Activated T-helper 1 cell treated with anti-CD3 and anti-CD28 coated beads, Interleukin-12 subunit alpha, Interleukin-12 subunit beta, Interleukin-2, Interleukin-4 antibody, amounts not matched to agents 30 ng/mL and 10 ng/mL and 1 ng/mL, durations not matched to agents 14 hours and 24 hours and 36 hours (primary cell): ENCODE results near the gene PAFAH2. TPM values are rescaled to one million over a fixed set of nuclear protein-coding genes. Genes with fewer than 3 reads are reported as not detected.
A peak's percentile ranks its signal among the peaks of the same experiment; 100 is the strongest.
"Not testable (repeated sequence)": the region's sequence is repeated elsewhere in the genome, so short reads cannot be mapped to it uniquely, and the experiment has no call there.

ENCODE experiments used
- DNase-seq: peaks from one replicate; pipeline ENCODE4 v3.0.0; 2021; ENCODE audit warnings: low spot score
- H3K27ac Mint-ChIP-seq: one replicate; pipeline ENCODE4 v1.8.0; 2021; ENCODE audit warnings: mild to moderate bottlenecking, mixed read lengths
- H3K27me3 Mint-ChIP-seq: one replicate; pipeline ENCODE4 v1.8.0; 2022; ENCODE audit warnings: mild to moderate bottlenecking, moderate library complexity, mixed read lengths; ENCODE audit not compliant: insufficient read depth
- H3K36me3 Mint-ChIP-seq: one replicate; pipeline ENCODE4 v1.8.0; 2021; ENCODE audit warnings: low read depth, mixed read lengths
- H3K4me1 Mint-ChIP-seq: one replicate; pipeline ENCODE4 v1.8.0; 2021; ENCODE audit warnings: low read depth, mixed read lengths
- H3K4me3 Mint-ChIP-seq: one replicate; pipeline ENCODE4 v1.8.0; 2021; ENCODE audit warnings: mild to moderate bottlenecking, moderate library complexity, mixed read lengths
- H3K9me3 Mint-ChIP-seq: one replicate; pipeline ENCODE4 v1.8.0; 2021; ENCODE audit warnings: mixed read lengths
- intact Hi-C: fragments of 100-400 bp; cut with micrococcal nuclease; formaldehyde crosslinking; loops from one replicate; pipeline ENCODE4 v1.15.1; 2024
- total RNA-seq: library from RNA; stranded (reverse); gene quantifications from 2 replicates; pipeline ENCODE4 v1.2.3, GENCODE V29; 2022

The PAFAH2 gene
- total RNA-seq, 1 donor from 2014 or later = 8.0 TPM

DNA sequence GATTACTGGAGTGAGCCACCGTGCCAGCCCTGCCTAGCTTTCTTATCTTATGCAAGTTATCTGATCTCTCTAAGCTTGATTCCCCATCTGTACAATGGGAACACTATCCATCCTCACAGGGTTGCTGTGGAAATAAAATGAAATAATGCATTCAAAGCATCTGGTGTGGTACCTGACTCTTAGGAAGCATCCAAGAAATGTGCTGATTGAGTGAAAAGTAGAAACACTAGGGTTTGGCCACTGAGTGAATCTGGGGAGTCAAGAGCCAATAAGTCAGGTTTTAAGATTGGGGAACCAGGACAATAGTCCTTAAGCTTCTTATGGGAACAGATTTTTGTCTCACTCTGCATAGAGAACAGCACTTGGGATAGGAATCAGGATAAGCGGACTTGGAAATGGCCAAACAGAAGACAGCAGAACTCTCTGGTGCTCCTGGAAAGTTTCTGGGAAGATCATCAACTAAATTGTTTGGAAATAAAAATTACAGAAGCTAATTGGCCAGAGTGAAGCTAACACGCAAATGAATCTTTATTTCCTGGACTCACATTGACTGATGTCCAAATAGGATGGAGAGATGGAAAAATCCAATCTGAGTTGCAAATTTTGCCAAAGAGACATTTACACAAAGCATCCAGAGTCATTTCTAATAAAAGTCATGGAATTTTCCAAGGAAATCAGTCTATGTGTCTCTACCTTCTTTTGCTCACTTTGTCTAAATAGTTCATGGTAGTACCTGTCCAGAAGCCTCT lies 3.3 kb downstream of the PAFAH2 start:
- intact Hi-C loops = loop anchor here (5.0 kb wide), 1 partner anchor 747 kb away; the partner anchor contains the start of gene RSRP1
- Mint-ChIP-seq H3K36me3 (peaks cover 2% of the 10 kb centered on the region), H3K27me3 (no peaks in the 10 kb centered on the region), H3K4me3 (no peak overlapping the region), H3K27ac (no peak overlapping the region), H3K4me1 (peaks cover 45% of the 10 kb centered on the region), H3K9me3 (no peaks in the 10 kb centered on the region)
- DNase-seq = no peak

DNA sequence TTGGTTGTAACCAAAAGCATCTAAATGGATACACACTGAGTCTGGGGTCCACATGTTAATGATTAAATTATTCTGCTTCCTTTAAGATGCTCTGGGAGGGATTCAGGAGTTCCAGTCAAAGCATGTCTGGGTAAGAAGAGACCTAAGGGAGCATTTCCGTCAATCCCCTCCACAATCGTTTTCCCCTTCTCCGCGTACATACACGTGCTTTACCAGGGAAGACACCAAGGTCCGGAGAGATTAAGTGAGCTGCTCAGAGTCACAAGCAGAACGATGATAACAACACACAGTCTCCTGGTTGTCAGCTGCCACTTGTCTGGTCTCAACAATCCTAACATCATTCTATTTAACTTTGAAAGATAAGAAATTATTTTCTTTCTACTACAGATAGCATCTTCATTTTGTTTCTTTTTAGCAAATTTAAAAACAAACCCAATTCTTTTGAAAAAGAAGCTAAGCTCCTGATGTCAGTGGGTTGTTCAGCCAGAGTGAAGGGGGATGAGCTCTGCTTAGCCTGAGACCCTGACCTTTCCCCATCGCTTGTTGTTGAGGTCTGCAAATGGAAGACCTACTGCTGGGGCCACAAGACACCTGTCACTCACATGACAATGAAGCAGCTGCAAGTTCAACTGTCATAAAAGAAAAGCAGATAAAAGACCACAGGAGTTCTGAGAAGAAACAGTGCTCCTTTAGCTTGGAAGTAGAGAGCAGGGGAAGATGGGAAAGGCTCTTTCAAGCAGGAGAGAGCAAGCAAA lies 4.5 kb downstream of the PAFAH2 start:
- intact Hi-C loops = no loop called here
- DNase-seq = no peak
- peaks cover 41% of the 10 kb centered on the region for H3K4me1 Mint-ChIP-seq
- H3K27ac Mint-ChIP-seq = no peak overlapping the region
- no peaks in the 10 kb centered on the region for H3K27me3 Mint-ChIP-seq
- no peaks in the 10 kb centered on the region for H3K9me3 Mint-ChIP-seq
- H3K4me3 Mint-ChIP-seq = no peak overlapping the region
- H3K36me3 Mint-ChIP-seq = peaks cover 2% of the 10 kb centered on the region

GRCh38 chr1:25992689-25993171 lies 5.1 kb downstream of the PAFAH2 start:
- peaks cover 2% of the 10 kb centered on the region for H3K36me3 Mint-ChIP-seq
- no peak for DNase-seq
- intact Hi-C loops = no loop called here
- no peaks in the 10 kb centered on the region for H3K27me3 Mint-ChIP-seq
- H3K9me3 Mint-ChIP-seq = no peaks in the 10 kb centered on the region
- H3K4me3 Mint-ChIP-seq = no peak overlapping the region
- H3K27ac Mint-ChIP-seq = no peak overlapping the region
- H3K4me1 Mint-ChIP-seq = peaks cover 39% of the 10 kb centered on the region

- intact Hi-C loops = no loop called here
- Mint-ChIP-seq H3K4me3 (no peak overlapping the region), H3K27ac (no peak overlapping the region), H3K27me3 (no peaks in the 10 kb centered on the region), H3K36me3 (peaks cover 5% of the 10 kb centered on the region), H3K9me3 (no peaks in the 10 kb centered on the region), H3K4me1 (peaks cover 37% of the 10 kb centered on the region)
- DNase-seq = no peak
Measured at GRCh38 chr1:25991937-25992688, 5.8 kb downstream of the PAFAH2 start.

DNA sequence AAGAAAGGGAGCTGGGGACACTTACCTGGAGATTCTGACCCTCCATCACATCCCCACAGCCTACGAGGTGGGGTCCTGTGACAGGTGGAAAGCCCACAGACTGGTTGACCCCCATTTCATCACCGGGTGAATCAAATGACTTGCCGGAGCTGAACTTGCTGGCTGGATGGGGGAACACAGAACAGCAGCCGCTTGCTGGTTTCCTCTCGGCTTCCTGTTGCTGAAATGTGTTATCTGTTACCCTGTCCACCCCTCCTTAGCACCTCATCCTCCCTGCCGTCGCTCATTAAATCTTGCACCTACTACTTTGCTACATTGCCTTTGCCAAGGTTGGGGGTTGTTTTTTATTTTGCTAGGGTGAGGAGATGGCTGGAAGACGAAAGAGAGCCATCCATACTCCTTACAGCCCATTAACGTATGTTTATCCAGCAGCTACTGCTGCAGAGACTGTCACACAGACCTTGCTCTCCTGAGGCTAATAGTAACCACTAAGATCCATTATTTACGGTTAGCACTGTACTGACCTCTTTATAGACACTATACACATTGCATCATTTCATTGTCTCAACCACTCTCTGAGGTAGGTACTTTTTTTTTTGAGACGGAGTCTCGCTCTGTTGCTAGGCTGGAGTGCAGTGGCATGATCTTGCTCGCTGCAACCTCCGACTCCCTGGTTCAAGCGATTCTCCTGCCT lies 7.0 kb downstream of the PAFAH2 start:
- peaks cover 10% of the 10 kb centered on the region for H3K36me3 Mint-ChIP-seq
- H3K4me1 Mint-ChIP-seq = peaks cover 39% of the 10 kb centered on the region
- no peaks in the 10 kb centered on the region for H3K27me3 Mint-ChIP-seq
- H3K9me3 Mint-ChIP-seq = no peaks in the 10 kb centered on the region
- intact Hi-C loops = no loop called here
- peak; percentile 26 for DNase-seq
- peak overlapping the region; percentile 80 for H3K27ac Mint-ChIP-seq
- peak overlapping the region; percentile 78 for H3K4me3 Mint-ChIP-seq

- Mint-ChIP-seq H3K4me3 (peak overlapping the region; percentile 78), H3K27ac (peak overlapping the region; percentile 80), H3K9me3 (no peaks in the 10 kb centered on the region), H3K27me3 (no peaks in the 10 kb centered on the region), H3K36me3 (peaks cover 15% of the 10 kb centered on the region), H3K4me1 (peaks cover 44% of the 10 kb centered on the region)
- intact Hi-C loops = no loop called here
- DNase-seq = no peak
Measured at GRCh38 chr1:25990251-25990650, 7.6 kb downstream of the PAFAH2 start.

DNA sequence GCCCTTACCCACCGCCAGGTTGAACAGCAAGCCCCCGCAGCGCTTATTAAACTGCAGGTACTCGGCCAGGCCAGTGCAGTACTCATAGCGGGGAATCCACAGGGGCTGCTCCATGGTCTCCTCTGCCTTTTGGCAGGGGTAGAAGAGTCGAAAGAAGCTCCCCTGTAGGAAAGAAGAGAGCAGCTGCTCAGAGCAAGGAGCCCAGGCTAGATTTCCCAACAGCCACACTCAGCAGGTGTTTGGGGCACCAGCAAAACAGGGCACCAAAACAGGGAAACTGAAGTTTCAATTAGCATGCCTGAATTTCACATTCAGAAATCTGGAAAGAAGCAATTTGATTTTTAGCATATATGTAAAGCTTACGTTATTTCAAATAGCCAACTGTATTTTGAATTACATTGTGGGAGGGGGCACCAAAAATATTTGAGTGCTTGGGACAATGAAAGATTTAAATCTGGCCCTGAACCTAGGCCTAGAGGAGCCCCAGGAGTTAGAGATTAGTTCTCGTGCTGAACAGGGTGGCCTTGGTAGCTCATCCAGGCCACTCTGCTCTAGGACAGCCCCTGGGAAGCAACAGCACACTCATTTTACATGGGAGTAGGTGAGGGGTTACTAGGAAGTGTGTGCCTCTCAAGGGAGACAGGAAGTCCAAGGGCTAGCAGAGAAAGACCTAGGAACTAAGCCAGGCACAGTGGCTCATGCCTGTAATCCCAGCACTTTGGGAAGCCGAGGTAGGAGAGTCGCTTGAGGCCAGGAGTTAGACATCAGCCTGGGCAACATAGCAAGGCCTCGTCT lies 8.2 kb downstream of the PAFAH2 start:
- H3K27me3 Mint-ChIP-seq = no peaks in the 10 kb centered on the region
- H3K36me3 Mint-ChIP-seq = peaks cover 15% of the 10 kb centered on the region
- no peak for DNase-seq
- H3K9me3 Mint-ChIP-seq = no peaks in the 10 kb centered on the region
- H3K4me3 Mint-ChIP-seq = peak overlapping the region; percentile 78
- H3K4me1 Mint-ChIP-seq = peaks cover 44% of the 10 kb centered on the region
- peak overlapping the region; percentile 83 for H3K27ac Mint-ChIP-seq
- intact Hi-C loops = no loop called here

DNA sequence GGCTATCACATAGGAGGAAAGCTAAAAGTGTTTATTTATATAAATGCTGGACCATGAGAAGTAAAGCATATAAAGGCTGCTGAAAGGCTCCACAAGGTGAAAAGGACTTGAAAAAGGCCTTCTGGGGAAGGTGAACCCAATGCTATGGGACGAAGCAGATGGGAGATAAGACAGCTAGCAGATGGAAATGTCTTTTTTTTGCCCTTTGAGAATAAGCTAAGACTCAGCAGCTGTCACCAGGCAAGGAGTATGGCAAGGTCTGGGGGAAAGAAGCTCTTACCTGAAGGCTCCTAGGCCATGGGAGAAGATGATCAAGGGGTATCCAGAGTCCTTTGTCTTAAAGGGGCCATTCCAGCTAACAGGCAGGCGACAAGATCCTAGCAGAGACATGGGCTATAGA lies 9.9 kb downstream of the PAFAH2 start:
- no peak for DNase-seq
- intact Hi-C loops = no loop called here
- H3K4me1 Mint-ChIP-seq = peaks cover 44% of the 10 kb centered on the region
- H3K4me3 Mint-ChIP-seq = no peak overlapping the region
- peaks cover 20% of the 10 kb centered on the region for H3K36me3 Mint-ChIP-seq
- H3K27me3 Mint-ChIP-seq = no peaks in the 10 kb centered on the region
- no peak overlapping the region for H3K27ac Mint-ChIP-seq
- H3K9me3 Mint-ChIP-seq = no peaks in the 10 kb centered on the region

GRCh38 chr1:25986773-25987172 lies 11.1 kb downstream of the PAFAH2 start:
- H3K4me3 Mint-ChIP-seq, H3K27ac Mint-ChIP-seq, DNase-seq, intact Hi-C loops, H3K9me3 Mint-ChIP-seq, H3K27me3 Mint-ChIP-seq: not testable (repeated sequence)
- peaks cover 36% of the 10 kb centered on the region for H3K4me1 Mint-ChIP-seq
- H3K36me3 Mint-ChIP-seq = peaks cover 31% of the 10 kb centered on the region

- Mint-ChIP-seq H3K27me3 (no peaks in the 10 kb centered on the region), H3K4me3 (no peak overlapping the region), H3K36me3 (peaks cover 35% of the 10 kb centered on the region), H3K4me1 (peaks cover 29% of the 10 kb centered on the region), H3K9me3 (no peaks in the 10 kb centered on the region), H3K27ac (no peak overlapping the region)
- no peak for DNase-seq
- intact Hi-C loops = no loop called here
Measured at GRCh38 chr1:25985670-25986069, 12.2 kb downstream of the PAFAH2 start.

GRCh38 chr1:25985171-25985570 lies 12.7 kb downstream of the PAFAH2 start:
- H3K27me3 Mint-ChIP-seq = no peaks in the 10 kb centered on the region
- H3K4me1 Mint-ChIP-seq = peaks cover 24% of the 10 kb centered on the region
- H3K27ac Mint-ChIP-seq = no peak overlapping the region
- intact Hi-C loops = no loop called here
- no peaks in the 10 kb centered on the region for H3K9me3 Mint-ChIP-seq
- no peak overlapping the region for H3K4me3 Mint-ChIP-seq
- no peak for DNase-seq
- H3K36me3 Mint-ChIP-seq = peaks cover 35% of the 10 kb centered on the region

DNA sequence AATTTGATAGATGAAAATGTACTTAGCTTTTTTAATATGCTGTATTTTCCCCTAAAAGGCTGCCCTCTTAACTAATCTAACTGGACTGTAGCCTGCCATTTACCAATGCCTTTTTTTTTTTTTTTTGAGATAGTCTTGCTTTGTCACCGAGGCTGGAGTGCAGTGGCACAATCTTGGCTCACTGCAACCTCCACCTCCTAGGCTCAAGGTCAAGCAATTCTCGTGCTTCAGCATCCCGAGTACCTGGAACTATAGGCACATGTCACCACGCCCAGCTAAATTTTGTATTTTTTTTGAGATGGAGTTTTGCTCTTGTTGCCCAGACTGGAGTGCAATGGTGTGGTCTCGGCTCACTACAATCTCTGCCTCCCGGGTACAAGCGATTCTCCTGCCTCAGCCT lies 18.7 kb downstream of the PAFAH2 start:
- peaks cover 39% of the 10 kb centered on the region for H3K36me3 Mint-ChIP-seq
- no peaks in the 10 kb centered on the region for H3K27me3 Mint-ChIP-seq
- no peaks in the 10 kb centered on the region for H3K9me3 Mint-ChIP-seq
- no peak for DNase-seq
- no peak overlapping the region for H3K27ac Mint-ChIP-seq
- no peak overlapping the region for H3K4me3 Mint-ChIP-seq
- peaks cover 10% of the 10 kb centered on the region for H3K4me1 Mint-ChIP-seq
- intact Hi-C loops = no loop called here
